ENCODE measurements around the gene ALG1L2.
"Not testable (repeated sequence)": the region's sequence is repeated elsewhere in the genome, so short reads cannot be mapped to it uniquely, and the experiment has no call there.

ALG1L2 gene

DNA sequence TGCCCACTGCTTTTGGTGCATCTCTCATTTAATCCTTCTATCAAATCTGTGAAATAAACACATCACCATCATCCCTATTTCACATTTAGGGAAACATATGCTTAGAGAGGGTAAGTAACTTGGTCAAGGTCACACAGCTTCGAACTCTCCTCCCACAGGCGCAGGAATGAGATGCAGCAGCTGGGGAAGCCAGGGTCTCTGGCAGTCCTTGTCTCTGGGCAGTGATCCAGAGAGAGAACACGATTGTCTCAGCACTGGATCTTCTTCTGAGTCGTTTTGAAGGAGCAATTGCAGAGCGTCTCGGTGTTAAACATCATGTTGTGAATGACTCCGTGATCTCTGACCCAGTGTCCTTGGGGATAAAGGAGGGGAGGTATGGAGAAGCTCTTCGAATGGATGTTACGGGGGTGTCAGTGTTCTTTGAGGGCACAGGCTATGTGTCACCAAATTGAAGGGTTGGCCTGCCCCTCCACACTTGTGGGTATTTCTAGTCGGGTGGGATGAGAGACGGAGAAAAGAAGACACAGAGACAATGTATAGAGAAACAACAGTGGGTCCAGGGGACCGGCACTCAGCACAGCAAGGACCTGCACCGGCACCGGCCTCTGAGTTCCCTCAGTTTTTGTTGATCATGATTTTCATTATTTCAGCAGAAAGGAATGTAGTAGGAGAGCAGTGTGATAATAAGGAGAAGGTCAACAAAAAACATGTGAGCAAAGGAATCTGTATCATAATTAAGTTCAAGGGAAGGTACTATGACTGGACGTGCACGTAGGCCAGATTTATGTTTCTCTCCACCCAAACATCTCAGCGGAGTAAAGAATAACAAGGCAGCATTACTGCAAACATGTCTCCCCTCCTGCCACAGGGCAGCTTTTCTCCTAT is 41.5 kb downstream of the ALG1L2 start:
- not testable (repeated sequence) for DNase-seq (ENCODE audit: low read depth in 1 of 2, low spot score in 1 of 2)

DNA sequence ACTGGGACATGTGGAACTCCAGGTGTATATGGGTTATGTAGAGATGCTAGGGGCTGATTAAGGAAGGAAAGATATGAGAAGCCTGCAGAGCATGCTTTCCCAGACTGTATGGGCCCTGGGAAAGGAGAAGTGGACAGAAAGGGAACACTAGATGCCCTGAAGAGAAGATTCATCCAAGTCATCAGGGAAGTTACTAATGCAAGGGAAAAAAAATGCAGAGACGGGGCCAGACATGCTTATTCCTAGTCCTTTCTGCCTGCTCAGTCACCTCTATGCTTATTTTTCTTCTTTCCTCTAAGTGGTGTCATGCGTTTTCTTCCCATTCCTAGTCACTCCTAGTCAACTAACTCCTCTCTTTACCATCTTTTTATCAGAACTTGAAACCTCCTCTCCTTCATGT is 43.8 kb downstream of the ALG1L2 start:
- not testable (repeated sequence) for DNase-seq (ENCODE audit: low read depth in 1 of 2, low spot score in 1 of 2)

DNA sequence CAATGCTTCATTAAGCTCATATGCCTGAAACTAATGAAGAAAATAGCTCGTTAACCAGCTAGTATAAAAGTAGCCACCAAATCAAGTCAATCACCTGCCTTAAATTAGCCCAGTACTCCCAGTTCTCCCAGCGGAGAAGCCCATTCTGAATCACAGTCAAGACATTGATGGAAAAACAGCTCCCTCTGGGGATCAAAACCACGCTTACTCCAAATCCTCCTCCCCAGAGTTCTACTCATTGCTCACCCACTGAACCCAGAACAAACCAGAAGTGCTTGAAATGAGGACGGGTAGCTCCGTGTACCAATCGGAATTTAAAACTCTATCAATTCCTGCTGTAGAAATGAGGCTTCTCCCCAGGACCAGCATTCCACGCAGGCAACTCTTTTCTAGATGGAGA is 54.7 kb downstream of the ALG1L2 start:
- DNase-seq (ENCODE audit: low read depth in 1 of 2, low spot score in 1 of 2), result not testable (repeated sequence)

DNA sequence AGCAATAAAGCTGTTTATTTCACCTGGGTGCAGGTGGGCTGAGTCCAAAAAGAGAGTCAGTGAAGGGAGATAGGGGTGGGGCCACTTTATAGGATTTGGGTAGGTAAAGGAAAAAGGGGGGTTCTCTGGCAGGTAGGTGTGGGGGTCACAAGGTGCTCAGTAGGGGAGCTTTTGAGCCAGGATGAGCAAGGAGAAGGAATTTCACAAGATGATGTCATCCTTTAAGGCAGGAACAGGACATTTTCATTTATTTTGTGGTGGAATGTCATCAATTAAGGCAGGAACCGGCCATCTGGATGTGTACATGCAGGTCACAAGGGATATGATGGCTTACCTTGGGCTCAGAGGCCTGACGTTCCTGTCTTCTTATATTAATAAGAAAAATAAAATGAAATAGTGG is 56.1 kb downstream of the ALG1L2 start:
- DNase-seq (ENCODE audit: low read depth in 1 of 2, low spot score in 1 of 2), result not testable (repeated sequence)

DNA sequence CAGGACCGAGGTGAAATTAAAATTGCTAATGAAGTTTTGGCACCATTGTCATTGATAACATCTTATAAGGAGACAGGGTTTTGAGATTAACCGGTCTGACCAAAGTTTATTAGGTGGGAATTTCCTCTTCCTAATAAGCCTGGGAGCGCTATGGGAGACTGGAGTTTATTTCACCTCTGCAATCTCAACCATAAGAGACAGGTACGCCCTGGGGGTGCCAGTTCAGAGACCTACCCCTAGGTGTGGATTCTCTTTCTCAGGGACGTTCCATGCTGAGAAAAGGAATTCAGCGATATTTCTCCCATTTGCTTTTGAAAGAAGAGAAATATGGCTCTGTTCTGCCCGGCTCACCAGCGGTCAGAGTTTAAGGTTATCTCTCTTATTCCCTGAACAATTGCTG is 57.4 kb downstream of the ALG1L2 start:
- DNase-seq (ENCODE audit: low read depth in 1 of 2, low spot score in 1 of 2), result not testable (repeated sequence)

DNA sequence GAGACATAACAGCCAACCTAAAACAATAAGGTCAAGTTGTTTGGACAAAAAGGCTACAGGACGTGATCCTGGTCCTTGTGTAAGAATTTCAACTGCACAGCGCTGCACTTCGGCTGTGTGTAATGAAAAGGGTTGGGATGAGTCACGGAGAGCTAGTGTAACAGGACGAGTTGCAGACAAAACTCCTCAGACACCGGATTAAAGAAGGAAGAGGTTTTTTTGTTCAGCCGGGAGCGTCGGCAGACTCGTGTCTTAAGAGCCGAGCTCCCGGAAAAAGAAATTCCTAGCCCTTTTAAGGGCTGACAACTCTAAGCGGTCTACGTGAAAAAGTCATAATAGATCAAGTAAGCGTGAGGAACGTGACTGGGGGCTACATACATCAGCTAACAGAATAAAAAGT is 59.1 kb downstream of the ALG1L2 start:
- not testable (repeated sequence) for DNase-seq (ENCODE audit: low read depth in 1 of 2, low spot score in 1 of 2)

DNA sequence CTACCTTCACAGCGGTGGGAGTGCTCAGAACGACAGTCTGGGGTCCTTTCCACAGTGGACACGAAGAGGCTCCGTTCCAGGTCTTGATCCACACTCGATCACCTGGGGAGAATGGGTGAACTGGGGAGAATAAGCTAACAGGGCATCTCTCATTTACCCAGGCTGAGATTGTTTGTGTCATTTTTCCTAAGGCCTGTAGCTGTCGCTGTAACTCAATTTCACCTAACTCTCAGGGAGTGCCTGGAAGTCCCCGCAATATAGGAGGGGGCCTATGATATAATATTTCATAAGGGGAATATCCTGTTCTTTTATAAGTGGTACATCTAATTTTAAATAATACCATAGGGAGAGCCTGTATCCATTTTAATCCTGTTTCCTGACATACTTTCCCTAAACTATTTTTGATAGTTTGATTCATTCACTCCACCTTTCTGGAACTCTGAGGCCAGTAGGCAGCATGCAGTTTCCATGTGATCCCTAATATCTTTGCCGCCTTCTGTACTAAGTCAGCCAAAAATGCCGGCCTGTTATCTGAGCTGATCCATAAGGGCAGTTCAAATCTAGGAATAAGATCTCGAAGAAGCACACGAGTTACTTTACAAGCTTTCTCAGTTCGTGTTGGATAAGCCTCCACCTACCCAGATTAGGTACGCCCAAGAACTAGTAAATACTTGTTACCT is 62.2 kb downstream of the ALG1L2 start:
- not testable (repeated sequence) for DNase-seq (ENCODE audit: low read depth in 1 of 2, low spot score in 1 of 2)

DNA sequence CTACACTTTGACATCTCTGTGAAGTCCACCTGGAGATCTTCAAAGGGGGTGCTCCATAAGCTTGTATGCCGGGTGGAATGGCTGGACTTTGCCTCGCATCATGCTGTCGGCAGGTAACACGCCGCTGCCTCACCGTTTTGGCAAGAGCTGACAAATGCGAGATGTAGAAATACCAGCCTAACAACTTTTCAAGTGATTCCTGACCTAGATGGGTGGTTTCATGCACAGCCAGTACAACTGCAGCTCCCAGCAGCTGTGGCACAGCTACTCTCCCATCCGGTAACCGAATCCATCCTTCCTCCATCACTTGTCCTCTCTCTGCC is 62.7 kb downstream of the ALG1L2 start:
- not testable (repeated sequence) for DNase-seq (ENCODE audit: low read depth in 1 of 2, low spot score in 1 of 2)

DNA sequence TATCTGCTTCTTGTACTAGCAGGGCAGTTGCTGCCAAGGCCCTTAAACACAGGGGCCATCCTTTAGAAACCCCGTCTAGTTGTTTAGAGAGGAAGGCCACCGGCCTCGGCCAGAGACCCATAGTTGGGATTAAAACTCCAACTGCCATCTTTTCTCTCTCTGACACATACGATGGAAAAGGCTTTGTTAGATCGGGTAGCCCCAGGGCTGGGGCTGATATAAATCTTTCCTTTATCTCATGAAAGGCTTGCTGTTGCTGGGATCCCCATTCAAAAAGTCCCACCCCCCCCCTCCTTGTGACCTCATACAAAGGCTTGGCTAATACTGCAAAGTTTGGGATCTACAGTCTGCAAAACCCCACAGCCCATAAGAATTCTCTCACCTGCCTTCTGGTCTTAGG is 63.8 kb downstream of the ALG1L2 start:
- not testable (repeated sequence) for DNase-seq (ENCODE audit: low read depth in 1 of 2, low spot score in 1 of 2)

DNA sequence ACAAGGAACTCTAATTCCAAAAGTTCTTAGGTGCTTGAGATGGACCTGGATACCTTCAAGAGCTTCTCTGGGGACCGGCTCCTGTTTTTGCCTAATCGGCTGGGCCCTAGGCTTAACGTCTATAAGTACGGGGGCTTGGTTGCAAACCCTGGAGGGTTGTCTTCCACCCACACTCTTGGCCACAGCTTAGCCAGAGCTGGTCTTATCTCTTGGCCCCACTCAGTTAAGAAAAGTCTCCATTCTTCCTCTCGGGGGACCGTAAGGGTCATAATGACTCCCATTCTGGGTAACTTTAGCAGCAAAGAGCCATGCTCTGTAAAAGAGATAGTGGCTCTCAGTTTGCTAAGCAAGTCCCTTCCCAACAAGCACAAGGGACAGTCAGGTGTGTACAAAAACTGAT is 64.8 kb downstream of the ALG1L2 start:
- DNase-seq (ENCODE audit: low read depth in 1 of 2, low spot score in 1 of 2), result not testable (repeated sequence)
